NCI-H2171 (cell line): Measurements from ENCODE around the gene LRPAP1.

ENCODE experiments used
- DNase-seq: peaks from one replicate; lab custom pipeline; 2025; lab: John Stamatoyannopoulos, UW

LRPAP1 gene

GRCh38 chr4:3485886-3486540 lies 46.2 kb downstream of the LRPAP1 start:
- no peak for DNase-seq

- DNase-seq, result no peak
Observed at GRCh38 chr4:3485011-3485791, 47.0 kb downstream of the LRPAP1 start.

GRCh38 chr4:3484057-3484973 lies 47.9 kb downstream of the LRPAP1 start:
- DNase-seq, result no peak

- no peak for DNase-seq
Observed at GRCh38 chr4:3483471-3483921, 48.7 kb downstream of the LRPAP1 start.

- DNase-seq, result no peak
Observed at GRCh38 chr4:3482707-3483106, 49.5 kb downstream of the LRPAP1 start.

GRCh38 chr4:3481783-3482393 lies 50.3 kb downstream of the LRPAP1 start:
- DNase-seq, result no peak

GRCh38 chr4:3481113-3481531 lies 51.1 kb downstream of the LRPAP1 start:
- no peak for DNase-seq

GRCh38 chr4:3480528-3481112 lies 51.6 kb downstream of the LRPAP1 start:
- no peak for DNase-seq

- DNase-seq, result no peak
Observed at GRCh38 chr4:3479358-3480101, 52.7 kb downstream of the LRPAP1 start.

- no peak for DNase-seq
Observed at GRCh38 chr4:3478446-3479357, 53.5 kb downstream of the LRPAP1 start.

- DNase-seq, result no peak
Observed at GRCh38 chr4:3477750-3478430, 54.3 kb downstream of the LRPAP1 start.

- no peak for DNase-seq
Observed at GRCh38 chr4:3476936-3477749, 55.1 kb downstream of the LRPAP1 start.

- DNase-seq, result no peak
Observed at GRCh38 chr4:3476341-3476747, 55.9 kb downstream of the LRPAP1 start.

GRCh38 chr4:3475713-3476260 lies 56.4 kb downstream of the LRPAP1 start:
- DNase-seq, result no peak

GRCh38 chr4:3475041-3475712 lies 57.0 kb downstream of the LRPAP1 start:
- DNase-seq, result no peak

GRCh38 chr4:3473996-3474765 lies 58.0 kb downstream of the LRPAP1 start:
- DNase-seq, result no peak
